NT2/D1 (cell line): ENCODE results near the gene CALHM5.

Experiments
- SUZ12 ChIP-seq: IDR thresholded peaks from 2 replicates; pipeline ENCODE4 v1.6.1; 2011; ENCODE audit not compliant: insufficient read length, insufficient read depth; ENCODE audit errors: extremely low read depth
- YY1 ChIP-seq: IDR thresholded peaks from 2 replicates; pipeline ENCODE4 v1.6.1; 2011; ENCODE audit not compliant: insufficient read length, insufficient read depth
- ZNF274 ChIP-seq: IDR thresholded peaks from 2 replicates; pipeline ENCODE4 v1.6.1; 2011; ENCODE audit warnings: mild to moderate bottlenecking, low read depth, low read length

DNA sequence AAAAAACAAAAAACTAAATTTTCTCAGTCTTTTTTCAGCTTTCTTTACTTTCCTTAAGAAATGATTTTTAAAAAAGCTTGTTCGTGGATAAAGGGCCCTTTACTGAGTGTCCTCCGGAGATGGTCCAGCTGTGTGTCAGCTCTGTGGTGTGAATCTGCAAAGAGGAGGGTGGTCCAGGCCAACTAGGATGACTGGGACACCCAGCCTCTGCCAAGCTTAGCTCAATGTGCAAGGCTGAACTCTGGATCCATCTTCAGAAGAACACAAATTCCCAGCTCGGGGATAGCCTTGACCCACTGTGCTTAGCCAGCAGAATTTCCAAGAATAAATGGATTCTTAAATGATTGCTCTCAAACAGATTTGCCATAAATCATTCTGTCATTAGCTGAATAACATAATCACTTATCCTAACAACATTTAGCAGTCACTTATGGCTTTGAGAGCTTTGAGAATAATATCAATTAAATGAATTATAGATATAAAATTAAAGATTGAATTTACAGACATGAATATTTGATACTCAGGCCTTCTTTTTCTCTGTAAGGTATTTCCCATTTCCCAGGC lies 14.2 kb upstream of the CALHM5 start:
- no peak for TF ChIP-seq SUZ12
- TF ChIP-seq YY1 = no peak
- no peak for TF ChIP-seq ZNF274
